Heart left ventricle (tissue), 13 donors: ENCODE measurements around the gene ERBIN.

Experiments
- POLR2A ChIP-seq, 2 donors: fragments of 450-650 bp; IDR thresholded peaks; one replicate each; pipeline ENCODE4 v1.6.1; 2017; ENCODE audit warnings: antibody characterized with exemption in 2 of 2, mild to moderate bottlenecking in 2 of 2, moderate library complexity in 2 of 2
- TF ChIP-seq, protein P1 (sequence below), 12 donors: fragments of 200-600 bp; sonication (generic) in 4 of 12; IDR thresholded peaks; one replicate each; pipeline versions ENCODE4 v1.5.0 to v1.8.0; 2018 to 2022; ENCODE audit warnings: antibody characterized with exemption in 12 of 12, mild to moderate bottlenecking in 5 of 12
- donor health status: ischemic (EF 13 %, LVEDD 7.1; RV severe dilation, severe dysfunction).
- donor health status: DM: no; HTN: yes; CAD: no.
- donor health status: DM: no; HTN: no; CAD: no.
- donor health status: ischemic (EF 25% LVEDD 6.9; RV normal size, moderate dysfunction).
- donor health status: ischemic (EF 25% LVEDD 5.7; RV mildly dilated, moderate dysfunction).
- donor health status: ischemic (EF 35%, LVEDD 5.7; RV mildly dilated, moderate dysfunction).
- donor health status: nonischemic (EF 11% LVEDD 7.7; RV severe dilation, severe dysfunction).
- donor health status: DM: yes; HTN: yes; CAD: no.
- donor health status: PGD.
- donor health status: ischemic (EF 29% LVEDD 5.4; RV normal size, mild dysfunction).
- donor health status: nonischemic (EF 23%, LVEDD 6.1; RV moderate dilation, normal function).

- TF ChIP-seq, protein P1, sequence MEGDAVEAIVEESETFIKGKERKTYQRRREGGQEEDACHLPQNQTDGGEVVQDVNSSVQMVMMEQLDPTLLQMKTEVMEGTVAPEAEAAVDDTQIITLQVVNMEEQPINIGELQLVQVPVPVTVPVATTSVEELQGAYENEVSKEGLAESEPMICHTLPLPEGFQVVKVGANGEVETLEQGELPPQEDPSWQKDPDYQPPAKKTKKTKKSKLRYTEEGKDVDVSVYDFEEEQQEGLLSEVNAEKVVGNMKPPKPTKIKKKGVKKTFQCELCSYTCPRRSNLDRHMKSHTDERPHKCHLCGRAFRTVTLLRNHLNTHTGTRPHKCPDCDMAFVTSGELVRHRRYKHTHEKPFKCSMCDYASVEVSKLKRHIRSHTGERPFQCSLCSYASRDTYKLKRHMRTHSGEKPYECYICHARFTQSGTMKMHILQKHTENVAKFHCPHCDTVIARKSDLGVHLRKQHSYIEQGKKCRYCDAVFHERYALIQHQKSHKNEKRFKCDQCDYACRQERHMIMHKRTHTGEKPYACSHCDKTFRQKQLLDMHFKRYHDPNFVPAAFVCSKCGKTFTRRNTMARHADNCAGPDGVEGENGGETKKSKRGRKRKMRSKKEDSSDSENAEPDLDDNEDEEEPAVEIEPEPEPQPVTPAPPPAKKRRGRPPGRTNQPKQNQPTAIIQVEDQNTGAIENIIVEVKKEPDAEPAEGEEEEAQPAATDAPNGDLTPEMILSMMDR (IDR thresholded peaks at IDR 0.05): no peak
- no peak for TF ChIP-seq POLR2A (IDR thresholded peaks at IDR 0.05)
Observed at GRCh38 chr5:65916636-65917035, 9.7 kb upstream of the ERBIN start.
